ENCODE measurements around the gene NHERF1.
A peak's percentile ranks its signal among the peaks of the same experiment; 100 is the strongest.

The NHERF1 gene

DNA sequence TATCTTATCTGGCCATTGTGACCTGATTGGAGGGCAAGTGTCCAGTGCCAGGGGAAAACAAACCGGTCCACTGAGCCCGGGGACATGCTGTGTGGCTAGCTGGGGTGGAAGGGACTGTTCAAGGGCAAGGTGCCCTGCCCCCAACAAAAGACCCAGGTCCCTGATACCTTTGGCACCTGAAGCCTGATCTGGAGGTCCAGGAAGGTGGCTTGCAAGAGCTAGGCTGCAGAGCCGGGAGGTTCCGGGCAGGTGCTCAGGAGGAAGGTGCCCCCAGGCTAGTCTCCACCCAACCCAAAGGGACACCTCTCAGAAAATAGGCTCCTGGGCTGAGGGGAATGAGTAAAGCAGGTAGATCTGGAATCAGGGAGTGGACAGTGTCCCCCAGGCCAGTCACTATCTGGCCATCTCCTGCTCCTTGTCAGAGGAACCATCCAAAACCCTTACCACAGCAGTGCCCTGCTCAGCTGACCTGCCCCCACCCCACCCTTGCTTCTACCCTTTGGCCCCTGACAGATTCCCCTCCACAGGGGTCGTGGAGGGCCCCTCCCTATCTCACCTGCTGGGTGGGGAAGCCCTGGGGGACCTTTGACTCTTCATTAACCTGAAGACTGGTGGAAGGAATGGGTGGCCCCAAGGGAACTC is 21.5 kb downstream of the NHERF1 start:
- TF ChIP-seq EZH2phosphoT487 (IDR thresholded peaks at IDR 0.05; ENCODE audit: low read depth) = no peak
- TF ChIP-seq, protein P1, sequence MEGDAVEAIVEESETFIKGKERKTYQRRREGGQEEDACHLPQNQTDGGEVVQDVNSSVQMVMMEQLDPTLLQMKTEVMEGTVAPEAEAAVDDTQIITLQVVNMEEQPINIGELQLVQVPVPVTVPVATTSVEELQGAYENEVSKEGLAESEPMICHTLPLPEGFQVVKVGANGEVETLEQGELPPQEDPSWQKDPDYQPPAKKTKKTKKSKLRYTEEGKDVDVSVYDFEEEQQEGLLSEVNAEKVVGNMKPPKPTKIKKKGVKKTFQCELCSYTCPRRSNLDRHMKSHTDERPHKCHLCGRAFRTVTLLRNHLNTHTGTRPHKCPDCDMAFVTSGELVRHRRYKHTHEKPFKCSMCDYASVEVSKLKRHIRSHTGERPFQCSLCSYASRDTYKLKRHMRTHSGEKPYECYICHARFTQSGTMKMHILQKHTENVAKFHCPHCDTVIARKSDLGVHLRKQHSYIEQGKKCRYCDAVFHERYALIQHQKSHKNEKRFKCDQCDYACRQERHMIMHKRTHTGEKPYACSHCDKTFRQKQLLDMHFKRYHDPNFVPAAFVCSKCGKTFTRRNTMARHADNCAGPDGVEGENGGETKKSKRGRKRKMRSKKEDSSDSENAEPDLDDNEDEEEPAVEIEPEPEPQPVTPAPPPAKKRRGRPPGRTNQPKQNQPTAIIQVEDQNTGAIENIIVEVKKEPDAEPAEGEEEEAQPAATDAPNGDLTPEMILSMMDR (IDR thresholded peaks at IDR 0.05; ENCODE audit: low read depth, low read length) = no peak
- H3K27me3 ChIP-seq (ENCODE audit: low read depth, low read length) = no peaks in the 10 kb centered on the region
- peaks cover 38% of the 10 kb centered on the region for H3K36me3 ChIP-seq (replicated peaks; ENCODE audit: low read depth, low read length)
- H3K27ac ChIP-seq (ENCODE audit: low read length) = no peak overlapping the region
- no peaks in the 10 kb centered on the region for H3K9me3 ChIP-seq (ENCODE audit: insufficient read depth, low read length)
- H3K4me3 ChIP-seq (ENCODE audit: low read length) = no peak overlapping the region
- no peak overlapping the region for H2AFZ ChIP-seq (ENCODE audit: low read depth, low read length)
- H3K4me1 ChIP-seq (ENCODE audit: low read length) = no peaks in the 10 kb centered on the region
- no peak overlapping the region for H3K9ac ChIP-seq (ENCODE audit: low read length)
- H3K4me2 ChIP-seq (ENCODE audit: low read length) = no peak overlapping the region
- H3K79me2 ChIP-seq (ENCODE audit: low read length) = peaks cover 2% of the 10 kb centered on the region
- H4K20me1 ChIP-seq (ENCODE audit: insufficient read depth, low read length) = peaks cover 6% of the 10 kb centered on the region; the same call in 1 of the 2 replicates

DNA sequence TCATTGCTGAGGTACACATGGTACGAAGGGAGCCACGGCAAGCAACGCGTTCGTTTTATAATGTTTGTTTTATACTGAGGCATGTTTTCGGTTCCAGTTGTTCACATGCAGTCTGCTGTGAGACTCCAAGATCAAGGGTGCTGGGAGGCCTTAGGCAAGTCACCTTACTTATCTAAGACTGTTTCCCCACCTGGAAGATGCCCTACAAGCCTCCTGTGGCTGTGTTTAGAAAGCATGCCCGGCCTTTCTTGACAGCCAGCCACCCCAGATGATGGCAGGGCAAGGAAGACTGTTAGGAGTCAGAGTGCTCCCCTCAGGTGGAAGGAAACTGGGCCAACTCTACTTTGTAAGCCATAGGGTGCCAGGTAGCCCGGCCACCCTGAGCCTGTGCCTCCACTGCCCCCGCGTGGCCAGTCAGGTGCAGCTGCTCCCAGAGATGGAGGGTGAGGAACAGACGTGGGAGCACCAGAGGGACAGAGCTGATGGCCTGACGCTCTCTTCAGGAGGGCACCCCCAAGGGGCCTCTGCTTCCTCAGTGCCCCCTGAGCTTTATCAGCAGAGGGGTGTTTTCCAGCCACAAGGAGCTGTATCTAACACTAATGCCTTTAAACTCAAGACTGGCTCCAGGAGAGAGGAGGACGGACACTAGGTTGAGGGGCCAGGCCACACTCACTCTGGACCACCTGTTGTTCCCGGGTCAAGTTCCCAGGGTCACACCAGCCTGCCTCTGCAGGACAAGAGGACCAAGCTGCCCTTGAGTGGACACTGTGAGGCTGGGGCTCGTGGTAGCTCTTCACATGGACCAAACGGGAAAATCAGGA is 22.3 kb downstream of the NHERF1 start:
- TF ChIP-seq EZH2phosphoT487 (IDR thresholded peaks at IDR 0.05; ENCODE audit: low read depth) = no peak
- TF ChIP-seq, protein P1 (IDR thresholded peaks at IDR 0.05; ENCODE audit: low read depth, low read length) = peak; percentile 72
- H3K36me3 ChIP-seq (replicated peaks; ENCODE audit: low read depth, low read length) = peaks cover 38% of the 10 kb centered on the region

DNA sequence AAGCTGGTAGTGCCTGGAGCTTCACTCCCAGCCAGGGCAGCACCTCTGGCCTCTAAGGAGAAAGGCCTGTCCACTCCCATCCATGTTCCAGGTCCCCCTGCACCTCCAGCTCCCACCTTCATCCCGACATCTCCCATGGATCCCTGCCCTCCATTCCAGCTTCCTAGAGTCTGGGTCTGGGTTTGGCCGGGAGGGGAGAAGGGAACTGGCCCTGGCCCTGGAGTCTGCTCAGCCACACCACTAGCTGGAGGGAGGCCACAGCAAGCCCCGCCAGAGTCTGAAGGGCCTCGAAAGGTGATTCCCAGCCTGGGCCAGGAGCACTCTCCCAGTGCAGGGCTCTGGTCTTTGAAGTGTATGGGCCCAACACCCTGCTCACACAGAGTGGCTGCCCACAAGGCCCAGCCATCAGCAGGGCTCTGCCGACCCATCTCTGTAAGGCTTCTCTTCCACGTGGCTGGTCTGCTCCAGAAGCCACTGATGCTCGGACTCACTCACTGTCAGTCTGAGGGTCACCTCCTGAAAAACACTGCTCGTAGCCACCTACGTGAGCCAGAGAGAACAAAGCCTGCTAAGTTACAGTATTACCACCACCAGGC is 23.0 kb downstream of the NHERF1 start:
- H3K79me2 ChIP-seq (ENCODE audit: low read length) = peaks cover 14% of the 10 kb centered on the region
- H3K4me2 ChIP-seq (ENCODE audit: low read length) = no peak overlapping the region
- H3K9ac ChIP-seq (ENCODE audit: low read length) = no peak overlapping the region
- TF ChIP-seq EZH2phosphoT487 (IDR thresholded peaks at IDR 0.05; ENCODE audit: low read depth) = no peak
- TF ChIP-seq, protein P1 (IDR thresholded peaks at IDR 0.05; ENCODE audit: low read depth, low read length) = no peak
- H3K4me1 ChIP-seq (ENCODE audit: low read length) = peaks cover 4% of the 10 kb centered on the region; the same call in 1 of the 2 replicates
- no peak overlapping the region for H3K27ac ChIP-seq (ENCODE audit: low read length)
- H4K20me1 ChIP-seq (ENCODE audit: insufficient read depth, low read length) = peaks cover 3% of the 10 kb centered on the region; the same call in 1 of the 2 replicates
- H3K9me3 ChIP-seq (ENCODE audit: insufficient read depth, low read length) = no peaks in the 10 kb centered on the region
- H3K4me3 ChIP-seq (ENCODE audit: low read length) = no peak overlapping the region
- H3K36me3 ChIP-seq (replicated peaks; ENCODE audit: low read depth, low read length) = peaks cover 38% of the 10 kb centered on the region
- H2AFZ ChIP-seq (ENCODE audit: low read depth, low read length) = no peak overlapping the region
- H3K27me3 ChIP-seq (ENCODE audit: low read depth, low read length) = no peaks in the 10 kb centered on the region

More for the DNA sequence above, 22.3 kb downstream of the NHERF1 start:
- Histone ChIP-seq H3K4me2 (ENCODE audit: low read length) (no peak overlapping the region), H3K27ac (ENCODE audit: low read length) (no peak overlapping the region), H3K79me2 (ENCODE audit: low read length) (peaks cover 9% of the 10 kb centered on the region), H3K4me1 (ENCODE audit: low read length) (peaks cover 4% of the 10 kb centered on the region; the same call in 1 of the 2 replicates), H3K4me3 (ENCODE audit: low read length) (no peak overlapping the region), H3K9me3 (ENCODE audit: insufficient read depth, low read length) (no peaks in the 10 kb centered on the region), H3K9ac (ENCODE audit: low read length) (no peak overlapping the region), H2AFZ (ENCODE audit: low read depth, low read length) (no peak overlapping the region), H3K27me3 (ENCODE audit: low read depth, low read length) (no peaks in the 10 kb centered on the region), H4K20me1 (ENCODE audit: insufficient read depth, low read length) (peaks cover 5% of the 10 kb centered on the region; the same call in 1 of the 2 replicates)

DNA sequence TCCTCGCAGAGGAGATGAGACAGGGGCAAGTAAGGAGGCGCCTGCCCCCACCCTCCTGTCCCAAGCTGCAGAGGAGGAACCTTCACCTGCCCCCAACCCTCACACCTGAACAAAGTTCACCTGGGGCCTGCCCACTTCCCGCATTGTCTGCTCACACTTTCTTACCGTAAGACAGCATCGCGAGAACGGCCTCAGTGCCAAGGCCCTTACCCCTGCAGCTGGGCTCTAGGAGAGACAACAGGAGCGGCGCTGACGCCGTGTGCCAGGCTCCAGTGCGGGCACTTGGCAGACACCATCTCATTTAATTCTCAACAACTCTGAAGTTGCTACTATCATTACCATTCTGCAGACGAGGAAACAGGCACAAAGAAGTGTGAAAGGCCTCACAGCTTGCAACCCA is 23.6 kb downstream of the NHERF1 start:
- no peak overlapping the region for H3K4me2 ChIP-seq (ENCODE audit: low read length)
- H3K36me3 ChIP-seq (replicated peaks; ENCODE audit: low read depth, low read length) = peaks cover 38% of the 10 kb centered on the region
- H3K4me3 ChIP-seq (ENCODE audit: low read length) = no peak overlapping the region
- no peak for TF ChIP-seq EZH2phosphoT487 (IDR thresholded peaks at IDR 0.05; ENCODE audit: low read depth)
- TF ChIP-seq, protein P1 (IDR thresholded peaks at IDR 0.05; ENCODE audit: low read depth, low read length) = no peak
- H3K9ac ChIP-seq (ENCODE audit: low read length) = no peak overlapping the region
- no peaks in the 10 kb centered on the region for H3K27me3 ChIP-seq (ENCODE audit: low read depth, low read length)
- no peaks in the 10 kb centered on the region for H3K9me3 ChIP-seq (ENCODE audit: insufficient read depth, low read length)
- no peak overlapping the region for H2AFZ ChIP-seq (ENCODE audit: low read depth, low read length)
- H3K4me1 ChIP-seq (ENCODE audit: low read length) = peaks cover 6% of the 10 kb centered on the region
- no peak overlapping the region for H3K27ac ChIP-seq (ENCODE audit: low read length)
- peaks cover 3% of the 10 kb centered on the region; the same call in 1 of the 2 replicates for H4K20me1 ChIP-seq (ENCODE audit: insufficient read depth, low read length)
- peaks cover 19% of the 10 kb centered on the region for H3K79me2 ChIP-seq (ENCODE audit: low read length)
